PFSK-1 (cell line): ENCODE results near the gene MYOF.

Source experiments
- POLR2AphosphoS5 ChIP-seq: IDR thresholded peaks from 2 replicates; pipeline ENCODE4 v1.6.1; 2012; ENCODE audit warnings: low read depth, mild to moderate bottlenecking, control low read depth, low read length, moderate library complexity
- REST ChIP-seq, 2 experiments: IDR thresholded peaks; 2 replicates each; pipeline versions ENCODE4 v1.6.1 to v1.8.0; 2011 to 2012; ENCODE audit warnings: low read depth in 2 of 2, low read length in 2 of 2, control low read depth in 1 of 2, inconsistent platforms in 1 of 2, mild to moderate bottlenecking in 1 of 2, moderate library complexity in 1 of 2; ENCODE audit not compliant: insufficient read depth in 1 of 2
- SIN3A ChIP-seq: IDR thresholded peaks from 2 replicates; pipeline ENCODE4 v1.6.1; 2012; ENCODE audit warnings: mild to moderate bottlenecking, low read length, moderate library complexity, borderline replicate concordance; ENCODE audit not compliant: insufficient read depth
- TAF1 ChIP-seq: IDR thresholded peaks from 2 replicates; pipeline ENCODE4 v1.6.1; 2012; ENCODE audit warnings: low read length, control low read depth, borderline replicate concordance; ENCODE audit not compliant: insufficient read depth

DNA sequence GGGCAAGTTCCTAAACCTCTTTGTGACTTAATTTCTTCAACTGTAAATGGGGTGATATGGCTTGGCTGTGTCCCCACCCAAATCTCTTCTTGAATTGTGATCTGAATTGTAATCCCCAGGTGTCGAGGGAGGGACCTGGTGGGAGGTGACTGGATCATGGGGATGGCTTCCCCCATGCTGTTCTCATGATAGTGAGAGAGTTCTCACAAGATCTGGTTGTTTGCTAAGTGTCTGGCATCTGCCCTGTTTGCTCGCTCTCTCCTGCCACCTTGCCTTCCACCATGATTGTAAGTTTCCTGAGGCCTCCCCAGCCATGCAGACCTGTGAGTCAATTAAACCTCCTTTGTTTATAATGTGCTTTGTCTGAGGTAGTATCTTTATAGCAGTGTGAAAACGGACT, 177.0 kb downstream of the MYOF start:
- TF ChIP-seq TAF1: no peak
- TF ChIP-seq POLR2AphosphoS5: no peak
- no peak for TF ChIP-seq REST (IDR thresholded peaks at IDR 0.05; ENCODE audit: insufficient read depth in 1 of 2, low read depth in 2 of 2, low read length in 2 of 2)
- no peak for TF ChIP-seq SIN3A
